ENCODE data around the gene B3GLCT.

B3GLCT gene

DNA sequence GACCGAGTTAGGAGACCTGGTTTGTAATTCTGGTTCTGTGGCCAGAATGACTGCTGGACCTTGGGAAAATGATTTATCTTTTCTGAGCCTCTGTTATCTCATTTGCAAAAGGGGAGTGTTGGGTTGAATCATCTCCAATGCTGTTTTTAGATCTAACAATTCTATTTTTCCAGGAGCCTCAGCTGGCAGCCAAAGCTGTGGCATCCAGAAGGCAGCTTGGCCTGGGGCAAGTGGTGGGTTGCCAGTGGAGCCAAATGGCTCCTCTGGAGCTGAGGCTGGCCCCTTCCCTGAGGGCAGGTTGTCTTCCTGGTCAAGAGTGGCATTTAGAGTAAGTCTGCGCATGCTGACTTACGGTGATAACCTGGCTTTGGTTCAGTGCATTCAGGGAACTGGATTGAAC is 21.3 kb downstream of the B3GLCT start:
- DNase-seq (ENCODE audit: low read depth) = no peak

GRCh38 chr13:31223215-31223614 is 23.4 kb downstream of the B3GLCT start:
- H3K4me3 ChIP-seq (ENCODE audit: low read length) = no peak overlapping the region
- TF ChIP-seq, protein P1, sequence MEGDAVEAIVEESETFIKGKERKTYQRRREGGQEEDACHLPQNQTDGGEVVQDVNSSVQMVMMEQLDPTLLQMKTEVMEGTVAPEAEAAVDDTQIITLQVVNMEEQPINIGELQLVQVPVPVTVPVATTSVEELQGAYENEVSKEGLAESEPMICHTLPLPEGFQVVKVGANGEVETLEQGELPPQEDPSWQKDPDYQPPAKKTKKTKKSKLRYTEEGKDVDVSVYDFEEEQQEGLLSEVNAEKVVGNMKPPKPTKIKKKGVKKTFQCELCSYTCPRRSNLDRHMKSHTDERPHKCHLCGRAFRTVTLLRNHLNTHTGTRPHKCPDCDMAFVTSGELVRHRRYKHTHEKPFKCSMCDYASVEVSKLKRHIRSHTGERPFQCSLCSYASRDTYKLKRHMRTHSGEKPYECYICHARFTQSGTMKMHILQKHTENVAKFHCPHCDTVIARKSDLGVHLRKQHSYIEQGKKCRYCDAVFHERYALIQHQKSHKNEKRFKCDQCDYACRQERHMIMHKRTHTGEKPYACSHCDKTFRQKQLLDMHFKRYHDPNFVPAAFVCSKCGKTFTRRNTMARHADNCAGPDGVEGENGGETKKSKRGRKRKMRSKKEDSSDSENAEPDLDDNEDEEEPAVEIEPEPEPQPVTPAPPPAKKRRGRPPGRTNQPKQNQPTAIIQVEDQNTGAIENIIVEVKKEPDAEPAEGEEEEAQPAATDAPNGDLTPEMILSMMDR (IDR thresholded peaks at IDR 0.05; ENCODE audit: insufficient read depth, low read depth, low read length, missing control alignments) = no peak
- DNase-seq (ENCODE audit: low read depth) = no peak

More for the DNA sequence above, 21.3 kb downstream of the B3GLCT start:
- H3K4me3 ChIP-seq (ENCODE audit: low read length) = no peak overlapping the region
- TF ChIP-seq, protein P1 (IDR thresholded peaks at IDR 0.05; ENCODE audit: insufficient read depth, low read depth, low read length, missing control alignments) = no peak

DNA sequence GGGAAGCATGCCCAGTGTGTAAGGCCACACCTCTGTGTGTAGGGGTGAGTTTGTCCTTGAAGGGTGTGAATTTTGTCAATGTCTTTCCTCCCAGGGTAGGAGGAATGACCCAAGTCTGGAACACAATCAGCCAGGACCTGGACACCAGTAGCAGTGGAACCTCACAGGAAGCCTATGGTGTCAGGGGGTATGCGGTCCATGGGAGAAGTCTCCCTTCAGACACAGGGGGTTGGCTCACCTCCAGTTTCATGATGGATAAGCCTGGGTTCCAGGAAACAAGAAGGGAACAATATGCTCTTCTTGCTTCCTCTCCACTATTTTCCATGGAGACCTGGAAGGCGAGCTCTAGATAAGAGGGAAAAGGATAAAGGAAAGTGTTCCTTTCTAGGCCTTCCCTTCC is 23.9 kb downstream of the B3GLCT start:
- no peak overlapping the region for H3K4me3 ChIP-seq (ENCODE audit: low read length)
- TF ChIP-seq, protein P1 (IDR thresholded peaks at IDR 0.05; ENCODE audit: insufficient read depth, low read depth, low read length, missing control alignments) = no peak
- DNase-seq (ENCODE audit: low read depth) = no peak

DNA sequence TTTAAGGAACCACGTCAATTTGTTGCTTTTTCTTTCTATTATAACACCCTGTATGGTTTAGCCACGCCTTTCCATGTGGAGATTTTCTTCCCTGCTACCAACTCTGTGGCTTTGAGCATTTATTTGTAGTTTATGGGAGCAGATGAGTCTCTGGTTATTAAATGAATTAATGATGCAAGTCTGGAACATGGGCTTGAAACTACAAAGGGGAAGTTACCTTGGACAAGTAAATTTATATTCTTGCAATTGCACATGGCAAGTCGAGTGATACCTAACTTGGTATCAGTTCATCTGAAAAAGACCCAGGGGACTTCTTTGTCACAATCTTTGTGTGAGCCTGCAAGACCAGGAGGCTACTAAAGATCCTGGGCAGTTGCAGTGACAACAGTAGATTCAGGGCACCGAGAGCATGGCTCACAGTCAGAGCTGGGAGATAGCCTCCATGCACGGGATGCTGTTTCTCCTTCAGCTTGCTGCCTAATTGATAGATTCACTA is 24.4 kb downstream of the B3GLCT start:
- H3K4me3 ChIP-seq (ENCODE audit: low read length) = no peak overlapping the region
- DNase-seq (ENCODE audit: low read depth) = no peak
- TF ChIP-seq, protein P1 (IDR thresholded peaks at IDR 0.05; ENCODE audit: insufficient read depth, low read depth, low read length, missing control alignments) = no peak

DNA sequence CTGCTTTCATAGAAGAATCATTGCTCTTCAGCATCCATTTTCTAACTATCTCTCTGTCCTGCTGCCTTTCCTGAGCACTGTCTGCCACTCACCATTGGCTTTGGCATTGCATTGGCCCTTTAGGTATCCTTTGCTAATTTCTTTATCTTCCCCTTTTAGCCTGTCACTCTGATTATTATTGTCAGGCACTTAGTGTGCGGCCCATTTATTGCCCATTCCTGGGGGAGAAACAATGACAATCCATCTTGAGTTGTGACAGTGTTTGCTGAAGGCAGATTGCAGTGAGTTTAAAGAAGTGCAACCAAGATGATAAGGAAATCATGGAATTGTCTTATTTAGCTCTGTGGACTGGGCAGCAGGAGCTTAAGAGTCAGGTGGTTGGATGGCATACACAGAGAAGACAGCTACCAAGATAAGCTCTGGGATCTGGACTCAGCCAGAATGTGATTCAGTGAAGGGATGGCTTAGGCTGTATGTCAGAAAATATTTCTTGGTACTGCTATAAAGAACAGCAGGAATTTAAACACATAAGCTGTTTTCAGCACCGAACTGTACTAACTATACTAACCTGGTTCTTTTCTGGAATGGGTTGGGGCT is 25.3 kb downstream of the B3GLCT start:
- no peak overlapping the region for H3K4me3 ChIP-seq (ENCODE audit: low read length)
- DNase-seq (ENCODE audit: low read depth) = no peak
- TF ChIP-seq, protein P1 (IDR thresholded peaks at IDR 0.05; ENCODE audit: insufficient read depth, low read depth, low read length, missing control alignments) = no peak

DNA sequence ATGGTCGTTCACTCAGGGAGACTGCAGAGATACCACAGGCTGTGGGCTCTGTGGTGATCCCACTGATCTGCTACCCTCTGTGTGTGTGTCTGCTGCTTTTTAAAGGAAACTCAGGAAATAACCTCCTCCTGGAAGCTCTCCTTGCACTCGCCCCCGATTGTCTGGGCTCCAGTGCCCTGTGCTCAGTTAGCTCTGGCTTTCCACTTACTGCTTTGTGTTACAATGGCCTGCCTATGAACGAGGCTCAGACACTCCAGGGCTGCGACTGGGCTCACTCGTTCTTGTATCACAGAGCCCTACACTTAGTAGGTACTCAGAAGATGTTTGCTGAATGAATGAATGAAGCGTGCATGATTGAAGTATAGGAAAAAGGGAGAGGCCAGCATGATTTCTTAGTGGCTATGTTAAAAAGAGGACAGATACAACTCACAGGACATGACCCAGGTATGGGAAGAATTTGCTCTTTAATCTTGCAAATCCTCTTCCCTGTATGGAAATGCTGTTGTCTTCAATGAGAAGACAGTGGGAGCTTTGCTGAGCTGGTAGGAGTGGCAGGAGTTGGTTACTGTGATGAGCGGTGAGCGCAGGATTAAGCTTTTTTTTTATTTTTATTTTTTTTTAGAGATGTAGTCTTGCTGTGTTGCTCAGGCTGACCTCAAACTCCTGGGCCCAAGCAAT is 26.4 kb downstream of the B3GLCT start:
- H3K4me3 ChIP-seq (ENCODE audit: low read length) = no peak overlapping the region
- DNase-seq (ENCODE audit: low read depth) = no peak
- TF ChIP-seq, protein P1 (IDR thresholded peaks at IDR 0.05; ENCODE audit: insufficient read depth, low read depth, low read length, missing control alignments) = no peak

Measured in epithelial cell of esophagus (primary cell).